Globus pallidus (tissue), 1 donor: ENCODE results near the gene P2RY12.
A peak's percentile ranks its signal among the peaks of the same experiment; 100 is the strongest.

Experiments used
- DNase-seq: peaks from one replicate; pipeline ENCODE4 v3.0.0-alpha.2; 2015; ENCODE audit warnings: low spot score

The P2RY12 gene

DNA sequence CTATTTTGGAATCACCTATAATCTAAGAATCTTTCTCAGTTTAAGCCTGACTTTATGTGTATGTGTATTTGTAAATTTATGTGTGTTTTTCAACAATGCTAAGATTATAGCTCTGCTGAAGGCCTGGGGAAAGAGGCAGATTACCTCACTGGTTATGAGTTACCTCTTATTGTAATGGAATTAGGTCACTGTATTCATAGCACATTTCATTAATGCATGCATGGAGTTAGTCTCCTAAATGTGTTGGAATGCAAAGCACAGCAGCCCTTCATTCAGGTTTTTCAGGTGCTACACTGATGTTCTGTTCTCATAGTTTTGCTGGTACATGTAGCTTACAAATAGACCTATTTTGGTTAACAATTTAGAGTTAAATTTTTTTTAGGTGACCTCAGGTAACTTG is 77.4 kb downstream of the P2RY12 start:
- no peak for DNase-seq

DNA sequence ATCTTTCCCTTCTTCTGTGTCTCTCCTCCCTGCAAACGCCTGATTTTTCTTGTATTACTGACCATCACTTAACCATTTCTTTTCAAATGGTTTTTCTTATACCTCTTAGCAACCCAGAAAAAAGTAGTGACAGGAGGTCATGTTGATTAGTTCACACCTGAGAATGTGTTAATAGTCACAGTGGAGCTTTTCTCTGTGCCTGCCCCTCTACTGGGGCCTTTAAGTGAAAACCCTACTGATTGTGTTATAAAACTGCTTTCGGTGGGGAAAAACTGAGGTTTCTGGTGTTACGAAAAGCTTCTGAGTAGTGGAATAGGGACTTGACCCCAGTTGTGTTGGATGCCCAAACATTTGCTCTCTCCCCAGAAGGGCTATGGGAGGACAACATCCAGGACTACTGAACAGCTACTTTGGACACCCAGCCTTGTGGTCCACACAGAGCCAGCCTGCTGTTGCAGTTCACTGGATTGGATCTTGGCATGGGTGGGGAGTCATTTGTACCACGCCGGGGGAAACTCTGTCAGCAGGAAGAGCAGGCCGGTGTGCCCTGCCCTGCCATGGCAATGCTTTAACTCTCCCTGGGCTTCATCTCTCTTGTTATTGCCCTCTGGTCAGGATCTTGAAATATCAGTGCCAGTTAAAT is 78.3 kb downstream of the P2RY12 start:
- no peak for DNase-seq

DNA sequence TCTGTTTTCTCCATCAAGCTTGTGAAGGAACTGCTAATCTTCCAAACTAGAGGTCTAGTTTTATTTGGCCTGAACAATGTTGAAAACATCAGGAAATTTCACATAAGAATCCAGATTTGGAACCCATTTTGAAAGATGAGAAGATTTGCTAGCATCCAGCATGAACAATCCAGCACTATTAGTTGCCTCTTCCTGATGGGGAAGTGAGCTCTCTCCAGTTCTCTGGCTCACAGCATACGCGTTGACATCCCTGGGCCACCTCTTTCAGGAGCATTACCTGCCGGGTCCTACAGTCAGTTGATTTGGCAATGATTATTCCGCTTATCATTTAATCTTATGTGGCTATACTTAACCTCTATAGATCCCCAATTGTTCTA is 78.8 kb downstream of the P2RY12 start:
- no peak for DNase-seq

DNA sequence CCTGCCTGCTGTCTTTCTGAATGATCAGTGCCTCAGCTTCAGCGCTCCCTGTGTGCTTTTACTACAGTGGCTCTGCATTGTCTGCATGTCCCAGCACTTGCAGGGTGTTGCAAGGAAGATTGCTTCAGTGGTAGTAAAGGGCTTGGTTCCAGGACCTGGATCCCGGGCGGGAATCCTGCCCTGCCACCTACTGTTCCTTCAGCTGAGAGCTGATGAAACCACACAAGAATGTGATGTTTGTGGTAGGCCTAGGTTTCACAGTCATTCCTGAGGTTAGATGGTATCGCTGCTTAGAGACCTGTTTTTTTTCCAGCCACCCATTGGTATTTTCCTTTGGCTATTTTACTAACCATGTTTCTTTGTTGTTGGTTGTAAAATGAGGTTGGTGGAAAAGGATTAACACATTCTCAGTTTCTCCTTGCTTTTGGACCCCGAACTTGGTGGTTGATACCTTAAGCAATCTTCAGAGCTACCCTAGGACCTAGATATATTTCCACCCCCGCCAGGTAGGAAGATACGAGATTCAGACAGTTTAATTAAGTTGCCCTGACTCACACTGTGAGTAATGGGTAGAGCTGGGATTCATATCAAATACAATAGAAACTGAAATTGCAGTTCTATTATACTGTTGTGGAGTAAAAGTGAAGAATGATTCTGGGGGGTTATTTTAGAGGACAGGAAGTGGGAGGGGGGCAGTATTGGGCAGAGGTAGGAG is 79.3 kb downstream of the P2RY12 start:
- no peak for DNase-seq

DNA sequence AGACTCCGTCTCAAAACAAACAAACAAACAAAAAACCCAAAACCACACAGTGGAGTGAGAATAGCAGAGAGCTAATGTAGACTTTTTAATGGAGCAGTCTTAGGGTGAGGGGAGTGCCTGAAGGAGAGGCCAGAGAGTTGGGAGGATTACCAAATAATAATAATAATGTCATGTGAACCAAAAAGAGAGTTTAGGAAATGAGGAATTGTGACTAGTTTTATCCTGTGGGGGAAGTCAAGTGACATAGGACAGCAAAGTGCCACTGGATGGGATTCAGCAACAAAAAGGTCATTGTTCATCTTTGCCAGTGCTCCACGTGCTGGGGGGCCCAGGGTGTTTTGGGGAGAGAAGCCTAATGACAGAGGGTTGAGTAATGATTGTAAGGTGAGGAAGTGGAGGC is 80.8 kb downstream of the P2RY12 start:
- DNase-seq = no peak

DNA sequence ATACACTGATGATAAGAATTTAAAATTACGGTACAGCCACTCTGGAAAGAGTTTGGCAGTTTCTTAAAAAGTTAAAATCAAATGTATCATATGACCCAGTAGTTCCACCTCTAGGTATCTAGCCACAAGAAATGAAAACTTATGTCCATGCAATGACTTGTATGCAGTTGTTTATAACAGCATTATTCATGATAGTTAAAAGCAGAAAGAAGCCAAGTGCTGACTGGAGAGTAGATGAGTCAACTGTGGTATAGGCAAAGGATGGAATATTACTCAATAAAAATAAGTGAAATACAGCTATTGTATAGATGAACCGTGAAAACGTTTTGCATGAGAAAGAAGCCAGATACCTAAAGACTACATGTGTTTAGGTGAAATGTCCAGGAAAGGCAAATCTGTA is 82.8 kb downstream of the P2RY12 start:
- no peak for DNase-seq

DNA sequence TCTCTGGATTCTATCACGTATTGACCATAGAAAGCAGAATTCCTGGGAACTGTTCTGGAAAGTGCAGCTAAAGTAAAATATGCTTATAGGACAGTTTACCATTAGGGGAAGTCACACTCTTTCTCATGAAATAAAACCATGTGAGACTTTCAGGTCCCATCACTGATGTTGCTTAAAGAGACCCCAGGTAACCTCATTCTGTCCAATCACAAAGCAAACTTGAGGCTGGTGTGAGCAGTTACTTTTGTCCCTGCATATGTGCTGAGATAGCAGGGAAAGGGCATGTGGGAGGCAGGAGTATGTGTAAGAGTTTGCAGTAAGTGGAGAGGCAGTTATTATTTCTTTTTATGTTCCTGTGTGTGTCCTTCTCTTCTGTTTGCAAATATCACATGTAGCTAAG is 84.0 kb downstream of the P2RY12 start:
- no peak for DNase-seq

DNA sequence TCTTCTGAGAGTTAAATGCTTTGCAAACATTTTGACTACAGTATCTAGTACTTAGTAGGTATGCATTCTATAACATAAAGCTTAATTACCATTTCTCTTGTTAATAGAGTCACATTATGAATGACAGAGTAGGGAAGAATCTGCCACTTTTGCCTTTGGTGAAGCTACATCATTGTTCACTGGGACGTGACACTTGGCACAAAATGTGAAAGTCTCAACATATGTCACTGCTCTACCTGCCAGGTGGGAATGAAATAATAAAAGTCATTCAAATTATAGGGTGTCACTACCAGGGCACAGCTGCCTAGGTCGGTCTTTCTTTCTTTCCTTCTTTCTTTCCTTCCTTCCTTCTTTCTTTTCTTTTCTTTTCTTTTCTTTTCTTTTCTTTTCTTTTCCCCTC is 85.5 kb downstream of the P2RY12 start:
- DNase-seq = no peak

DNA sequence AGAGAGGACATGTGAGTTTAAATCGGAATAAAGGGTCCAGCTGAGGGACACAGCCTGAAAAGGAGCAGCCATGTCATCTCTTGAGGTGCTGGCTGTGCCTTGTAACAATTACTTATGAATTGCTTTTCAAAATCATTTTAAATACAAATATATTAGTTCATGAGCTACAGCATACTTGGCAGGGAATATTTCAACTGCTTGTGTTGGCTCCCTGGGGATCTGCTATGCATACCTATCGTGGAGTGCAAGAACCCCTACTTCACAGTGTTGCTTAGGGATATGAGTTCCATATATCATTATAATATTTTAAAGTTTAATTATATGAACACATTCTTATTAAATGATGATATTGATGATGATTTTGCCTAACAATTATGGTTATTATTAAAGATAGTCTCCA is 87.1 kb downstream of the P2RY12 start:
- no peak for DNase-seq

DNA sequence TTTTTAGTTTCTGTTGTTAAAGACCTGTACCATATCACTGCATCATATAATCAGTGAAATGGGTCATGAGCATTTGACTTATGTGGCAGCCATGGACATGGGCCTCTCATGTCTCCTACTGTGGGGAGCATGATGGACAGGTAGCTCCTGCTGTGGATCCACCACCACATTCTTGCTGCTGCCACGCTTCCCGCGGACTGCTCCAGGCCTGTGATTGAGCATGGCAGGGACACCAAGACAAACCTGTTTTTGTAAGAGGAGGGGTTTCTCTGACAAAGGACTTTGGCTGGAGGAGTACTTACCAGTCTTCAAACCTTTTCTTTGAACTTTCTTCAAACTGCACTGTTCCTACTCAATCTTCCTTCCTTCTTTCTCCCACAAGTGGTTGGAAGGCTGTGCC is 88.3 kb downstream of the P2RY12 start:
- DNase-seq = no peak

DNA sequence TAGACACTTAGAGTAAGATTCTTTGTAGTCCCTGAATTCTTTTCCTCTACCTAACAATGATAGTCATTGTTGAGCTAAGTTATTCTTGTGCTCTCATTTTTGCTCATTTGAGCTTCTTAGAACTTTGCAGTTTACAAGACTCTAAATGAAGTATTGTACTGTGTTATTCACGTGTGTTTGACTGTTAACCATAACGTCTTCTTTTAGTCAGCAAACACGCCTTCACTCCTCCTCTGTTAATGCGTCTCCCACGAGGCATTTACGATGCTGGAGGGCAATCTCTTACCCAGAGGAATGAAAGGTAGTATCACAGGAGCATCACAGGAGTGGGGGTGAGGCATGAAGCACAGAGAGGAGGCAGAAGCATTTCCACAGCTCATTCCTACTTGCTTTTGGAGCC is 91.4 kb downstream of the P2RY12 start:
- DNase-seq = no peak

DNA sequence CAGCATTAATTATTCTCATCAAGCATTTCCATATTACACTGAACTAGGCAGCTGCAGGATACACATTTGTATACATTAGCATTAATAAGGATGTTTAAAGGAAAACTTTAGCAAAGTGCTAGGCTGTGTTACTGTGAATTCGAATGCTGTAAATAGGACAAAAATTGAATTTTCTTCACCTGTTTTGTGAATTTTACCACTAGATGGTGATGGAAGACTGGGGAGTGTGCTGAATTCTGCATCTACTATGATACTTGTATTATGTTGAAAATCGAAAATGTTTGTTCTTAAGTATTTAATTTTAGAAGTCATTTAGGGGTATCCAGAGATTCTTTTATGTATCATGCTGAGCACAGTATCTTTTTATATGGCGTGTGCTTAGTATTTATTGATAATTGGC is 93.9 kb downstream of the P2RY12 start:
- DNase-seq = peak; percentile 25

DNA sequence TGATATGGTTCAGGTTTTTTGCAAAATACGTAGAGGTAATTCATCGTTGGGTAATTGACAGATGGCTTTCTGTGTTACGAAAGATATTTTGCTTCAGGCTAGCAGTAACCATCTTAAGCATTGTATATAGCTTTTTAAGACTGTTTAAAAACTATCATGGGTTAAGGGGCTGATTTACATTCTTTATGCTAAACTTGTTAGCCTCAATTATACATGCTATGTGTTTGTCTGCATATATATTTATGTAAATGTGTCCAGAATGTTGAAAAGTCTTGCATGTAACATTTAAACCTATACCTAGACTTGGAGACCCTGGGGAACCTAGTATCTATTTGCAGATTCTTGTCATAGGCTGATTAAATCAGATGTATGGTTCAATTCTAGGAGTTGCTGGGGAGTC is 95.1 kb downstream of the P2RY12 start:
- no peak for DNase-seq
